H1 (cell line): ENCODE results near the gene PHGDH. TPM values are rescaled to one million over a fixed set of nuclear protein-coding genes. Genes with fewer than 3 reads are reported as not detected.

Source experiments
- CTCF ChIA-PET: fragments of 300-600 bp; sonication (Branson Sonifier 250); formaldehyde crosslinking; loops from one replicate; lab custom pipeline; 2021; ENCODE audit not compliant: partially characterized antibody; lab: Charles Lee
- POLR2A ChIA-PET: fragments of 300-600 bp; sonication (Branson Sonifier 250); formaldehyde crosslinking; loops from one replicate; lab custom pipeline; 2021; ENCODE audit warnings: inconsistent platforms; ENCODE audit not compliant: partially characterized antibody; lab: Charles Lee
- DNase-seq, 2 experiments: peaks; one replicate each; pipeline versions ENCODE4 v3.0.0 to v3.0.0-alpha.2; 2010 to 2022; ENCODE audit warnings: low spot score in 2 of 2, low read depth in 1 of 2, mixed read lengths in 1 of 2
- FAIRE-seq: peaks from 2 replicates; lab custom pipeline; 2011; peaks lifted over from hg19 to GRCh38; lab: Jason Lieb, UNC
- H2AFZ ChIP-seq: 2 replicates; pipeline ENCODE4 v1.8.1; 2012; ENCODE audit warnings: low read length, inconsistent platforms
- H2AK5ac ChIP-seq: 2 replicates; pipeline ENCODE4 v1.6.1; 2013; ENCODE audit warnings: low read depth, low read length
- H2BK120ac ChIP-seq: replicated peaks from 2 replicates; pipeline ENCODE3; 2013; ENCODE audit warnings: low read depth, low read length, inconsistent platforms
- H2BK12ac ChIP-seq: 2 replicates; pipeline ENCODE4 v1.6.1; 2013; ENCODE audit warnings: low read depth, low read length
- H2BK15ac ChIP-seq: 2 replicates; pipeline ENCODE4 v1.6.1; 2013; ENCODE audit warnings: low read length
- H2BK20ac ChIP-seq: 2 replicates; pipeline ENCODE4 v1.6.1; 2013; ENCODE audit warnings: low read length
- H2BK5ac ChIP-seq: 2 replicates; pipeline ENCODE4 v1.6.1; 2013; ENCODE audit warnings: low read depth, low read length
- H3K14ac ChIP-seq: 2 replicates; pipeline ENCODE4 v1.6.1; 2013; ENCODE audit warnings: inconsistent platforms; ENCODE audit not compliant: insufficient read length
- H3K18ac ChIP-seq: 2 replicates; pipeline ENCODE4 v1.6.1; 2013; ENCODE audit warnings: low read length; ENCODE audit errors: extremely low read depth
- H3K23ac ChIP-seq: 2 replicates; pipeline ENCODE4 v1.6.1; 2013; ENCODE audit warnings: inconsistent platforms; ENCODE audit not compliant: insufficient read length
- H3K23me2 ChIP-seq: 2 replicates; pipeline ENCODE4 v1.6.1; 2013; ENCODE audit warnings: low read depth, low read length
- H3K27ac ChIP-seq: 2 replicates; pipeline ENCODE4 v1.6.1; 2011; ENCODE audit warnings: low read depth, low read length, inconsistent platforms
- H3K27me3 ChIP-seq, 4 experiments: replicated peaks in 1 of 4; 1 replicate in 1 of 4; 2 replicates in 3 of 4; pipeline versions ENCODE4 v1.6.1 to v1.8.1; 2011 to 2013; ENCODE audit warnings: low read length in 3 of 4, mild to moderate bottlenecking in 3 of 4, inconsistent platforms in 2 of 4, mixed read lengths in 2 of 4, moderate library complexity in 1 of 4; ENCODE audit not compliant: control insufficient read depth in 3 of 4, insufficient read depth in 3 of 4; ENCODE audit errors: extremely low read depth in 1 of 4
- H3K36me3 ChIP-seq, 4 experiments: 2 replicates each; pipeline versions ENCODE4 v1.6.1 to v1.8.1; 2011 to 2013; ENCODE audit warnings: mild to moderate bottlenecking in 4 of 4, low read length in 3 of 4, moderate library complexity in 2 of 4, control low read depth in 1 of 4, inconsistent platforms in 1 of 4; ENCODE audit not compliant: insufficient read depth in 4 of 4, control insufficient read depth in 2 of 4
- H3K4ac ChIP-seq: replicated peaks from 2 replicates; pipeline ENCODE3; 2013; ENCODE audit warnings: low read length, low read depth, mixed read lengths, inconsistent platforms; ENCODE audit not compliant: insufficient read length
- H3K4me1 ChIP-seq, 4 experiments: replicated peaks in 1 of 4; 1 replicate in 1 of 4; 2 replicates in 3 of 4; pipeline versions ENCODE4 v1.6.1 to v1.8.1; 2011 to 2013; ENCODE audit warnings: low read length in 3 of 4, inconsistent platforms in 2 of 4, mixed read lengths in 1 of 4; ENCODE audit not compliant: insufficient read depth in 4 of 4, control insufficient read depth in 3 of 4
- H3K4me2 ChIP-seq, 2 experiments: 2 replicates each; pipeline versions ENCODE4 v1.6.1 to v1.8.1; 2011 to 2013; ENCODE audit warnings: low read depth in 2 of 2, low read length in 2 of 2, control low read depth in 1 of 2, inconsistent platforms in 1 of 2, mild to moderate bottlenecking in 1 of 2; ENCODE audit not compliant: insufficient read depth in 1 of 2
- H3K4me3 ChIP-seq, 4 experiments: fragments of 200-600, 300-600 bp in 1 of 4; sonication (generic), shearing (Covaris generic), sonication (Bioruptor Twin) in 1 of 4; 2 replicates each; pipeline versions ENCODE4 v1.5.1 to v1.8.1; 2011 to 2016; ENCODE audit warnings: low read length in 4 of 4, low read depth in 3 of 4, control low read depth in 2 of 4, inconsistent platforms in 2 of 4, mild to moderate bottlenecking in 2 of 4, mixed read lengths in 1 of 4, moderate library complexity in 1 of 4; ENCODE audit not compliant: insufficient read depth in 2 of 4; ENCODE audit errors: extremely low read depth in 1 of 4
- H3K56ac ChIP-seq: replicated peaks from 2 replicates; pipeline ENCODE3; 2013; ENCODE audit warnings: low read depth, mild to moderate bottlenecking, mixed read lengths, low read length, inconsistent platforms; ENCODE audit not compliant: insufficient read length
- H3K79me1 ChIP-seq: 2 replicates; pipeline ENCODE4 v1.6.1; 2013; ENCODE audit warnings: low read depth, low read length, control low read depth
- H3K79me2 ChIP-seq, 2 experiments: 2 replicates each; pipeline versions ENCODE4 v1.6.1 to v1.8.1; 2012 to 2013; ENCODE audit warnings: low read length in 2 of 2, mild to moderate bottlenecking in 2 of 2, inconsistent platforms in 1 of 2; ENCODE audit not compliant: insufficient read depth in 2 of 2, control insufficient read depth in 1 of 2
- H3K9ac ChIP-seq, 4 experiments: replicated peaks in 1 of 4; 1 replicate in 1 of 4; 2 replicates in 3 of 4; pipeline versions ENCODE4 v1.6.1 to v1.8.1; 2011 to 2013; ENCODE audit warnings: low read depth in 3 of 4, low read length in 3 of 4, control low read depth in 2 of 4, mild to moderate bottlenecking in 2 of 4, moderate library complexity in 2 of 4, inconsistent platforms in 1 of 4; ENCODE audit errors: extremely low read depth in 1 of 4
- H3K9me3 ChIP-seq, 2 experiments: 2 replicates each; pipeline versions ENCODE4 v1.6.1 to v1.8.1; 2012 to 2013; ENCODE audit warnings: mild to moderate bottlenecking in 2 of 2, moderate library complexity in 2 of 2, control low read depth in 1 of 2, inconsistent platforms in 1 of 2, low read depth in 1 of 2, low read length in 1 of 2, mixed read lengths in 1 of 2; ENCODE audit not compliant: insufficient read depth in 2 of 2
- H4K20me1 ChIP-seq, 2 experiments: replicated peaks in 1 of 2; 2 replicates each; pipeline versions ENCODE3 to v1.8.1; 2011 to 2013; ENCODE audit warnings: inconsistent platforms in 2 of 2, low read length in 2 of 2, mild to moderate bottlenecking in 1 of 2; ENCODE audit not compliant: insufficient read depth in 2 of 2, control insufficient read depth in 1 of 2
- H4K5ac ChIP-seq: 2 replicates; pipeline ENCODE4 v1.6.1; 2013; ENCODE audit warnings: low read length, low read depth, mixed read lengths, inconsistent platforms; ENCODE audit not compliant: insufficient read length
- H4K8ac ChIP-seq: 2 replicates; pipeline ENCODE4 v1.8.0; 2013; ENCODE audit warnings: mild to moderate bottlenecking, moderate library complexity, low read length, inconsistent platforms; ENCODE audit not compliant: insufficient read depth; ENCODE audit errors: extremely low read depth
- H4K91ac ChIP-seq: replicated peaks from 2 replicates; pipeline ENCODE3; 2013; ENCODE audit warnings: low read length, mixed read lengths, inconsistent platforms; ENCODE audit not compliant: insufficient read length
- SIRT6 ChIP-seq: IDR thresholded peaks from one replicate; pipeline ENCODE4 v1.7.1; 2012; ENCODE audit warnings: low read length, inconsistent platforms
- TEAD4 ChIP-seq: IDR thresholded peaks from 2 replicates; pipeline ENCODE4 v1.6.1; 2012; ENCODE audit warnings: low read depth, low read length, inconsistent platforms, mixed read lengths
- WGBS, 2 experiments: shearing (Covaris generic) in 1 of 2; methylation state at CpG; one replicate each; pipeline versions ENCODE4 v1.1.6 to v1.1.7; 2013 to 2015; ENCODE audit warnings: low lambda C conversion rate in 2 of 2, mixed read lengths in 2 of 2, inconsistent platforms in 1 of 2, low coverage in 1 of 2, missing lambda C conversion rate in 1 of 2; ENCODE audit not compliant: insufficient replicate concordance in 2 of 2, insufficient coverage in 1 of 2, insufficient read length in 1 of 2; ENCODE audit errors: extremely low coverage in 1 of 2, missing lambda C conversion rate in 1 of 2; 5-methylcytosine and 5-hydroxymethylcytosine counted together
- polyA plus RNA-seq, 7 experiments: library from polyadenylated mRNA; depleted of rRNA in 3 of 7; stranded (reverse) in 5 of 7; unstranded in 2 of 7; fragments of >200 nt in 5 of 7; fragments of 200-250 nt in 2 of 7; gene quantifications; 1 replicate in 5 of 7; 2 replicates in 1 of 7; 4 replicates in 1 of 7; pipeline versions ENCODE4 v1.2.1 to v1.2.3, GENCODE V29; 2011 to 2013; ENCODE audit warnings: missing spikeins in 2 of 7, mixed read lengths in 2 of 7
- total RNA-seq: library from RNA; stranded (reverse); fragmentation: NEBNext Ultra II Directional; extraction: Animal tissue kit (Norgen Biotek cat#: 25700); gene quantifications from 2 replicates; pipeline ENCODE4 v1.2.1, GENCODE V29; 2021

PHGDH gene
- total and polyA plus RNA-seq, 2 of the 8 experiments (the other 6 are each of a cell fraction or from before 2014, with no cell fraction given): 358 to 687 TPM

GRCh38 chr1:119687434-119688079 is 24.2 kb upstream of the PHGDH start:
- H3K4me2 ChIP-seq: peak overlapping the region; percentile 36 to 48; a peak in 3 of 4 replicates
- no peak overlapping the region for H3K23ac ChIP-seq
- no peak overlapping the region for H3K14ac ChIP-seq
- no peaks in the 10 kb centered on the region for H3K79me1 ChIP-seq
- no peaks in the 10 kb centered on the region for H3K36me3 ChIP-seq
- CTCF ChIA-PET: interaction anchor here (1.0 to 3.9 kb wide), 7 partner anchors 9 to 73 kb away, joined by 3 to 47 read pairs (median 6); no protein-coding TSS in a partner anchor
- H2AK5ac ChIP-seq: no peak overlapping the region
- H2BK12ac ChIP-seq: no peak overlapping the region
- no peak for DNase-seq
- no peak overlapping the region for H4K91ac ChIP-seq
- H4K20me1 ChIP-seq: no peaks in the 10 kb centered on the region
- peak overlapping the region; percentile 38 for H2BK20ac ChIP-seq
- POLR2A ChIA-PET: interaction anchor here (0.7 to 5.3 kb wide), 12 partner anchors 9 to 92 kb away, joined by 3 to 132 read pairs (median 4); partner anchors contain the start of genes PHGDH and ZNF697
- H2BK15ac ChIP-seq: no peak overlapping the region
- H3K27me3 ChIP-seq: no peaks in the 10 kb centered on the region
- H3K4ac ChIP-seq: no peak overlapping the region
- TF ChIP-seq TEAD4 (0 out of 2 replicates have a peak, but pooled peaks have one; percentile 18), SIRT6 (no peak)
- TF ChIP-seq, all 59 proteins: peak for 1
- H4K8ac ChIP-seq: no peak overlapping the region
- H3K4me3 ChIP-seq: peak overlapping the region in 1 of 4 experiments; percentile 32; a peak in 1 of 8 replicates
- H2BK5ac ChIP-seq: peak overlapping the region; percentile 15; the same call in 1 of the 2 replicates
- peak; percentile 36 for FAIRE-seq
- H3K27ac ChIP-seq: no peak overlapping the region
- no peak overlapping the region for H3K56ac ChIP-seq
- 59% methylated on average over 2 of the region's 2 CpGs; no CpG with 5 or more reads in 1 of the 2 experiments for WGBS, 2 experiments
- 0 out of 2 replicates have a peak overlapping the region, but pooled peaks have one; percentile 36 for H3K18ac ChIP-seq
- peak overlapping the region; percentile 55 for H4K5ac ChIP-seq
- H3K4me1 ChIP-seq: peaks cover 0 to 16% (median 10%) of the 10 kb centered on the region in 4 experiments; a peak in 6 of 7 replicates
- H2AFZ ChIP-seq: no peak overlapping the region
- no peaks in the 10 kb centered on the region for H3K79me2 ChIP-seq
- H3K23me2 ChIP-seq: no peaks in the 10 kb centered on the region
- H3K9ac ChIP-seq: no peak overlapping the region
- no peak overlapping the region for H2BK120ac ChIP-seq
- no peaks in the 10 kb centered on the region for H3K9me3 ChIP-seq
